Astrocyte (in vitro differentiated cells and primary cell): Measurements from ENCODE around the gene COL23A1. TPM values are rescaled to one million over a fixed set of nuclear protein-coding genes. Genes with fewer than 3 reads are reported as not detected.

Source experiments
- DNase-seq: peaks from one replicate; pipeline ENCODE4 v3.0.0-alpha.2; 2010; ENCODE audit warnings: low read depth
- FAIRE-seq: peaks from 2 replicates; lab custom pipeline; 2011; peaks lifted over from hg19 to GRCh38; lab: Jason Lieb, UNC
- H2AFZ ChIP-seq: 2 replicates; pipeline ENCODE4 v1.6.0; 2012; ENCODE audit warnings: low read depth, low read length, inconsistent platforms
- H3K27ac ChIP-seq: 2 replicates; pipeline ENCODE4 v1.5.1; 2011; ENCODE audit warnings: low read depth, low read length, inconsistent platforms
- H3K27me3 ChIP-seq: 2 replicates; pipeline ENCODE4 v1.6.0; 2011; ENCODE audit warnings: low read length, inconsistent platforms; ENCODE audit not compliant: insufficient read depth
- H3K36me3 ChIP-seq: 2 replicates; pipeline ENCODE4 v1.5.1; 2011; ENCODE audit warnings: low read length, inconsistent platforms; ENCODE audit not compliant: insufficient read depth
- H3K4me1 ChIP-seq: 2 replicates; pipeline ENCODE4 v1.5.1; 2011; ENCODE audit warnings: low read length, inconsistent platforms; ENCODE audit not compliant: insufficient read depth
- H3K4me2 ChIP-seq: 2 replicates; pipeline ENCODE4 v1.6.0; 2012; ENCODE audit warnings: low read length, inconsistent platforms
- H3K4me3 ChIP-seq: 2 replicates; pipeline ENCODE4 v1.5.1; 2011; ENCODE audit warnings: low read depth, mild to moderate bottlenecking, low read length, inconsistent platforms; ENCODE audit not compliant: insufficient read depth
- H3K79me2 ChIP-seq: 2 replicates; pipeline ENCODE4 v1.6.0; 2012; ENCODE audit warnings: mild to moderate bottlenecking, low read length, inconsistent platforms; ENCODE audit not compliant: insufficient read depth
- H3K9ac ChIP-seq: 2 replicates; pipeline ENCODE4 v1.6.0; 2012; ENCODE audit warnings: mild to moderate bottlenecking, low read length, inconsistent platforms
- H3K9me3 ChIP-seq: 2 replicates; pipeline ENCODE4 v1.5.1; 2012; ENCODE audit warnings: low read depth, mild to moderate bottlenecking, low read length, inconsistent platforms; ENCODE audit not compliant: insufficient read depth
- H4K20me1 ChIP-seq: 2 replicates; pipeline ENCODE4 v1.6.0; 2012; ENCODE audit warnings: low read length, inconsistent platforms; ENCODE audit not compliant: insufficient read depth
- H3K27ac Mint-ChIP-seq: one replicate; pipeline ENCODE4 v1.8.0; 2021; ENCODE audit warnings: mild to moderate bottlenecking, mixed read lengths; ENCODE audit not compliant: unreplicated experiment
- H3K27me3 Mint-ChIP-seq: one replicate; pipeline ENCODE4 v1.8.0; 2021; ENCODE audit warnings: low read depth, mixed read lengths; ENCODE audit not compliant: unreplicated experiment
- H3K36me3 Mint-ChIP-seq: one replicate; pipeline ENCODE4 v1.8.0; 2021; ENCODE audit warnings: low read depth, mixed read lengths; ENCODE audit not compliant: unreplicated experiment
- H3K4me1 Mint-ChIP-seq: one replicate; pipeline ENCODE4 v1.8.0; 2021; ENCODE audit warnings: low read depth, mixed read lengths; ENCODE audit not compliant: unreplicated experiment
- H3K4me3 Mint-ChIP-seq: one replicate; pipeline ENCODE4 v1.8.0; 2021; ENCODE audit warnings: mild to moderate bottlenecking, moderate library complexity, mixed read lengths; ENCODE audit not compliant: unreplicated experiment
- H3K9me3 Mint-ChIP-seq: one replicate; pipeline ENCODE4 v1.8.0; 2021; ENCODE audit warnings: mild to moderate bottlenecking, mixed read lengths; ENCODE audit not compliant: unreplicated experiment
- CTCF ChIP-seq: IDR thresholded peaks from 2 replicates; pipeline ENCODE4 v1.5.1; 2011; ENCODE audit warnings: low read depth, mild to moderate bottlenecking, inconsistent platforms, low read length, moderate library complexity; ENCODE audit not compliant: insufficient read depth
- EZH2 ChIP-seq: IDR thresholded peaks from 2 replicates; pipeline ENCODE4 v1.6.1; 2012; ENCODE audit warnings: mild to moderate bottlenecking, low read length, inconsistent platforms; ENCODE audit not compliant: insufficient read depth
- total RNA-seq: library from RNA; stranded (reverse); gene quantifications from 2 replicates; pipeline ENCODE4 v1.2.1, GENCODE V29; 2021

COL23A1 gene
- total RNA-seq, 1 donor from 2014 or later: 0.16 TPM

- Mint-ChIP-seq H3K4me3 (no peak overlapping the region), H3K27ac (no peak overlapping the region), H3K4me1 (no peaks in the 10 kb centered on the region), H3K36me3 (no peaks in the 10 kb centered on the region), H3K9me3 (peaks cover 4% of the 10 kb centered on the region), H3K27me3 (peaks cover 64% of the 10 kb centered on the region)
- TF ChIP-seq CTCF: no peak
- TF ChIP-seq EZH2: no peak
- FAIRE-seq (no peak), DNase-seq (no peak)
- no peak overlapping the region for H2AFZ ChIP-seq
- H4K20me1 ChIP-seq: no peaks in the 10 kb centered on the region
- H3K27ac ChIP-seq: no peak overlapping the region
- H3K9ac ChIP-seq: no peak overlapping the region
- H3K36me3 ChIP-seq: no peaks in the 10 kb centered on the region
- H3K4me1 ChIP-seq: no peaks in the 10 kb centered on the region
- no peak overlapping the region for H3K4me3 ChIP-seq
- H3K79me2 ChIP-seq: no peaks in the 10 kb centered on the region
- no peak overlapping the region for H3K4me2 ChIP-seq
- H3K27me3 ChIP-seq: peaks cover under 1% of the 10 kb centered on the region
- H3K9me3 ChIP-seq: peaks cover under 1% of the 10 kb centered on the region
Measured at GRCh38 chr5:178580271-178580955, 9.8 kb downstream of the COL23A1 start.

DNA sequence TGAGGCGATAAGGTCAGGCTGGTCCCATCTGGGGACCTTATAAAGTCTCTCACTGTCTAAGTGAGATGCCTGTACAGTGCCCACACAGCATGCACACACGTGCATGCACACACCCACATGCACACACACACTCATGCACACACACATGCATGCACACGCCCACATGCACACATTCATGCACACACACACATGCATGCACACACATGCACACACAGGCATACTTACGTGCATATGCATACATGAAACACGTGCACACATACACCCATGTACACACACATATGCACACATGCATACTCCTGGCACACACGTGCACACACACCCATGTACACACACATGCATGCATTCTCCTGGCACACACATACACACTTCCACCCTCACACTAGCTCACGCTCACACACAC is 12.2 kb downstream of the COL23A1 start:
- Mint-ChIP-seq H3K27ac (no peak overlapping the region), H3K4me1 (no peaks in the 10 kb centered on the region), H3K9me3 (peaks cover 6% of the 10 kb centered on the region), H3K4me3 (peak overlapping the region; percentile 2), H3K36me3 (no peaks in the 10 kb centered on the region), H3K27me3 (peaks cover 74% of the 10 kb centered on the region)
- H3K4me3 ChIP-seq: no peak overlapping the region
- no peak overlapping the region for H3K9ac ChIP-seq
- H3K9me3 ChIP-seq: no peaks in the 10 kb centered on the region
- no peak overlapping the region for H3K4me2 ChIP-seq
- H3K79me2 ChIP-seq: no peaks in the 10 kb centered on the region
- H4K20me1 ChIP-seq: no peaks in the 10 kb centered on the region
- FAIRE-seq (no peak), DNase-seq (no peak)
- no peak overlapping the region for H2AFZ ChIP-seq
- TF ChIP-seq EZH2 (no peak), CTCF (no peak)
- no peak overlapping the region for H3K27ac ChIP-seq
- H3K4me1 ChIP-seq: no peaks in the 10 kb centered on the region
- no peaks in the 10 kb centered on the region for H3K36me3 ChIP-seq
- peaks cover 7% of the 10 kb centered on the region for H3K27me3 ChIP-seq

GRCh38 chr5:178577376-178577839 is 12.8 kb downstream of the COL23A1 start:
- FAIRE-seq (no peak), DNase-seq (no peak)
- no peaks in the 10 kb centered on the region for H4K20me1 ChIP-seq
- H3K4me1 ChIP-seq: no peaks in the 10 kb centered on the region
- H3K9me3 ChIP-seq: no peaks in the 10 kb centered on the region
- H2AFZ ChIP-seq: no peak overlapping the region
- H3K4me2 ChIP-seq: no peak overlapping the region
- H3K36me3 ChIP-seq: no peaks in the 10 kb centered on the region
- no peaks in the 10 kb centered on the region for H3K79me2 ChIP-seq
- TF ChIP-seq CTCF (no peak), EZH2 (no peak)
- peaks cover 7% of the 10 kb centered on the region for H3K27me3 ChIP-seq
- no peak overlapping the region for H3K4me3 ChIP-seq
- H3K9ac ChIP-seq: no peak overlapping the region
- Mint-ChIP-seq H3K4me1 (no peaks in the 10 kb centered on the region), H3K36me3 (no peaks in the 10 kb centered on the region), H3K4me3 (no peak overlapping the region), H3K9me3 (peaks cover 11% of the 10 kb centered on the region), H3K27ac (no peak overlapping the region), H3K27me3 (peaks cover 71% of the 10 kb centered on the region)
- no peak overlapping the region for H3K27ac ChIP-seq
